Neural cell (in vitro differentiated cells): Measurements from ENCODE around the gene RNF123.

Experiments
- CTCF ChIP-seq: fragments of 450-650 bp; IDR thresholded peaks from 2 replicates; pipeline ENCODE4 v1.5.1; 2014; ENCODE audit warnings: antibody characterized with exemption, mild to moderate bottlenecking, moderate library complexity; ENCODE audit not compliant: poor library complexity, severe bottlenecking
- EP300 ChIP-seq: fragments of 450-650 bp; conservative IDR thresholded peaks from 2 replicates; pipeline ENCODE4 v1.6.1; 2014; ENCODE audit warnings: antibody characterized with exemption, mild to moderate bottlenecking, moderate library complexity; ENCODE audit not compliant: poor library complexity, severe bottlenecking
- EZH2 ChIP-seq: fragments of 200-600, 300-800 bp; shearing (Covaris generic), sonication (generic); IDR thresholded peaks from 2 replicates; pipeline ENCODE4 v1.6.1; 2014; ENCODE audit warnings: antibody characterized with exemption, low read length, borderline replicate concordance, mild to moderate bottlenecking; ENCODE audit not compliant: insufficient read depth, poor library complexity, severe bottlenecking
- MXI1 ChIP-seq: fragments of 450-650 bp; conservative IDR thresholded peaks from 2 replicates; pipeline ENCODE4 v1.6.1; 2014; ENCODE audit warnings: antibody characterized with exemption, mild to moderate bottlenecking; ENCODE audit not compliant: poor library complexity, severe bottlenecking
- POLR2AphosphoS5 ChIP-seq: IDR thresholded peaks from 2 replicates; pipeline ENCODE4 v1.6.1; 2012
- RAD21 ChIP-seq: fragments of 450-650 bp; conservative IDR thresholded peaks from 2 replicates; pipeline ENCODE4 v1.6.1; 2014; ENCODE audit warnings: antibody characterized with exemption, mild to moderate bottlenecking, moderate library complexity
- SMC3 ChIP-seq: fragments of 450-650 bp; conservative IDR thresholded peaks from 2 replicates; pipeline ENCODE4 v1.6.1; 2014; ENCODE audit warnings: antibody characterized with exemption, mild to moderate bottlenecking, moderate library complexity; ENCODE audit not compliant: poor library complexity
- TAF1 ChIP-seq: IDR thresholded peaks from 2 replicates; pipeline ENCODE4 v1.6.1; 2012; ENCODE audit warnings: low read depth
- TF ChIP-seq, protein P1 (sequence below): IDR thresholded peaks from 2 replicates; pipeline ENCODE4 v1.6.1; 2012; ENCODE audit warnings: borderline replicate concordance

DNA sequence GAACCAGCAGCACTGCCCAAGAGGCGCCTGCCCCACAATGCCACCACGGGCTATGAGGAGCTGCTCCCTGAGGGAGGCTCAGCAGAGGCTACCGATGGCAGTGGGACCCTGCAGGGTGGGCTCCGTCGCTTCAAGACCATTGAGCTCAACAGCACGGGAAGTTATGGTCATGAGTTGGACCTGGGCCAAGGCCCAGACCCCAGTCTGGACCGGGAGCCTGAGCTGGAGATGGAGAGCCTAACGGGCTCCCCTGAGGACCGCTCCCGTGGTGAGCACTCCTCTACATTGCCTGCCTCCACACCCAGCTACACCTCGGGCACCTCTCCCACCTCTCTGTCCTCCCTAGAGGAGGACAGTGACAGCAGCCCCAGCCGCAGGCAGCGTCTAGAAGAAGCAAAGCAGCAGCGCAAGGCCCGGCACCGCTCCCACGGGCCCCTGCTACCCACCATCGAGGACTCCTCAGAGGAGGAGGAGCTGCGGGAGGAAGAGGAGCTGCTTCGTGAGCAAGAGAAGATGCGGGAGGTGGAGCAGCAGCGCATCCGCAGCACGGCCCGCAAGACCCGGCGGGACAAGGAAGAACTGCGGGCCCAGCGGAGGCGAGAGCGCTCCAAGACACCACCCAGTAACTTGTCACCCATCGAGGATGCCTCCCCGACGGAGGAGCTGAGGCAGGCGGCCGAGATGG is 37.0 kb upstream of the RNF123 start:
- TF ChIP-seq TAF1 (no peak), CTCF (no peak), EP300 (no peak), EZH2 (no peak), MXI1 (no peak), SMC3 (no peak), RAD21 (no peak), POLR2AphosphoS5 (no peak)
- TF ChIP-seq, protein P1, sequence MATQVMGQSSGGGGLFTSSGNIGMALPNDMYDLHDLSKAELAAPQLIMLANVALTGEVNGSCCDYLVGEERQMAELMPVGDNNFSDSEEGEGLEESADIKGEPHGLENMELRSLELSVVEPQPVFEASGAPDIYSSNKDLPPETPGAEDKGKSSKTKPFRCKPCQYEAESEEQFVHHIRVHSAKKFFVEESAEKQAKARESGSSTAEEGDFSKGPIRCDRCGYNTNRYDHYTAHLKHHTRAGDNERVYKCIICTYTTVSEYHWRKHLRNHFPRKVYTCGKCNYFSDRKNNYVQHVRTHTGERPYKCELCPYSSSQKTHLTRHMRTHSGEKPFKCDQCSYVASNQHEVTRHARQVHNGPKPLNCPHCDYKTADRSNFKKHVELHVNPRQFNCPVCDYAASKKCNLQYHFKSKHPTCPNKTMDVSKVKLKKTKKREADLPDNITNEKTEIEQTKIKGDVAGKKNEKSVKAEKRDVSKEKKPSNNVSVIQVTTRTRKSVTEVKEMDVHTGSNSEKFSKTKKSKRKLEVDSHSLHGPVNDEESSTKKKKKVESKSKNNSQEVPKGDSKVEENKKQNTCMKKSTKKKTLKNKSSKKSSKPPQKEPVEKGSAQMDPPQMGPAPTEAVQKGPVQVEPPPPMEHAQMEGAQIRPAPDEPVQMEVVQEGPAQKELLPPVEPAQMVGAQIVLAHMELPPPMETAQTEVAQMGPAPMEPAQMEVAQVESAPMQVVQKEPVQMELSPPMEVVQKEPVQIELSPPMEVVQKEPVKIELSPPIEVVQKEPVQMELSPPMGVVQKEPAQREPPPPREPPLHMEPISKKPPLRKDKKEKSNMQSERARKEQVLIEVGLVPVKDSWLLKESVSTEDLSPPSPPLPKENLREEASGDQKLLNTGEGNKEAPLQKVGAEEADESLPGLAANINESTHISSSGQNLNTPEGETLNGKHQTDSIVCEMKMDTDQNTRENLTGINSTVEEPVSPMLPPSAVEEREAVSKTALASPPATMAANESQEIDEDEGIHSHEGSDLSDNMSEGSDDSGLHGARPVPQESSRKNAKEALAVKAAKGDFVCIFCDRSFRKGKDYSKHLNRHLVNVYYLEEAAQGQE, result no peak
